Trophoblast cell (in vitro differentiated cells and primary cell): ENCODE measurements around the gene RPL22.

Experiments used
- DNase-seq, 2 donors: peaks; one replicate each; pipeline ENCODE4 v3.0.0-alpha.2; 2016
- H2AFZ ChIP-seq: 2 replicates; pipeline ENCODE4 v1.6.1; 2013; ENCODE audit warnings: low read length, moderate library complexity, mild to moderate bottlenecking; ENCODE audit not compliant: insufficient read depth, poor library complexity
- H2AK5ac ChIP-seq: 2 replicates; pipeline ENCODE4 v1.6.1; 2013; ENCODE audit warnings: mild to moderate bottlenecking, low read length
- H2BK120ac ChIP-seq: 2 replicates; pipeline ENCODE4 v1.6.1; 2013; ENCODE audit warnings: low read length, mild to moderate bottlenecking, moderate library complexity; ENCODE audit not compliant: insufficient read depth, poor library complexity
- H2BK12ac ChIP-seq: 2 replicates; pipeline ENCODE4 v1.6.1; 2013; ENCODE audit warnings: mild to moderate bottlenecking, low read length, moderate library complexity
- H2BK5ac ChIP-seq: 2 replicates; pipeline ENCODE4 v1.6.1; 2013; ENCODE audit warnings: low read length, low read depth, moderate library complexity, mild to moderate bottlenecking; ENCODE audit not compliant: poor library complexity
- H3K14ac ChIP-seq: 2 replicates; pipeline ENCODE4 v1.6.1; 2013; ENCODE audit warnings: mild to moderate bottlenecking, low read length
- H3K18ac ChIP-seq: 2 replicates; pipeline ENCODE4 v1.6.1; 2013; ENCODE audit warnings: mild to moderate bottlenecking, low read length
- H3K23ac ChIP-seq: 2 replicates; pipeline ENCODE4 v1.6.1; 2013; ENCODE audit warnings: low read length
- H3K27ac ChIP-seq: 2 replicates; pipeline ENCODE4 v1.5.1; 2013; ENCODE audit warnings: low read depth, mild to moderate bottlenecking, inconsistent platforms, low read length, moderate library complexity
- H3K27me3 ChIP-seq: 2 replicates; pipeline ENCODE4 v1.6.1; 2013; ENCODE audit warnings: inconsistent platforms, mild to moderate bottlenecking, low read length, moderate library complexity; ENCODE audit not compliant: insufficient read depth
- H3K36me3 ChIP-seq, 2 experiments: 1 replicate in 1 of 2; 2 replicates in 1 of 2; pipeline ENCODE4 v1.6.1; 2013; ENCODE audit warnings: low read length in 2 of 2, mild to moderate bottlenecking in 2 of 2, moderate library complexity in 1 of 2; ENCODE audit not compliant: insufficient read depth in 2 of 2, control insufficient read depth in 1 of 2
- H3K4ac ChIP-seq: 2 replicates; pipeline ENCODE4 v1.6.1; 2013; ENCODE audit warnings: low read depth, mild to moderate bottlenecking, low read length, moderate library complexity
- H3K4me1 ChIP-seq, 2 experiments: 1 replicate in 1 of 2; 2 replicates in 1 of 2; pipeline ENCODE4 v1.6.1; 2013; ENCODE audit warnings: low read length in 2 of 2, mild to moderate bottlenecking in 2 of 2, moderate library complexity in 1 of 2; ENCODE audit not compliant: insufficient read depth in 2 of 2, control insufficient read depth in 1 of 2
- H3K4me2 ChIP-seq: 2 replicates; pipeline ENCODE4 v1.6.1; 2013; ENCODE audit warnings: inconsistent platforms, mild to moderate bottlenecking, low read length, moderate library complexity
- H3K4me3 ChIP-seq: 2 replicates; pipeline ENCODE4 v1.5.1; 2013; ENCODE audit warnings: mild to moderate bottlenecking, low read depth, low read length, inconsistent platforms
- H3K79me1 ChIP-seq: one replicate; pipeline ENCODE4 v1.6.1; 2013; ENCODE audit warnings: low read length
- H3K79me2 ChIP-seq: 2 replicates; pipeline ENCODE4 v1.6.1; 2013; ENCODE audit warnings: low read length, mild to moderate bottlenecking; ENCODE audit not compliant: control insufficient read depth, insufficient read depth, poor library complexity
- H3K9ac ChIP-seq: 2 replicates; pipeline ENCODE4 v1.6.1; 2013; ENCODE audit warnings: mild to moderate bottlenecking, low read length
- H3K9me3 ChIP-seq: 2 replicates; pipeline ENCODE4 v1.6.1; 2013; ENCODE audit warnings: low read depth, mild to moderate bottlenecking, control low read depth, inconsistent platforms, low read length; ENCODE audit not compliant: insufficient read depth
- H4K12ac ChIP-seq: 2 replicates; pipeline ENCODE4 v1.6.1; 2013; ENCODE audit warnings: low read depth, mild to moderate bottlenecking, low read length, moderate library complexity
- H4K8ac ChIP-seq: 2 replicates; pipeline ENCODE4 v1.6.1; 2013; ENCODE audit warnings: low read depth, mild to moderate bottlenecking, low read length, moderate library complexity
- H4K91ac ChIP-seq: one replicate; pipeline ENCODE4 v1.6.1; 2013; ENCODE audit warnings: low read depth, mild to moderate bottlenecking, low read length, moderate library complexity
- WGBS: extraction: QIAGEN DNeasy Blood & Tissue Kit; methylation state at CpG from one replicate; pipeline ENCODE4 v1.1.7; 2013; ENCODE audit warnings: missing lambda C conversion rate; ENCODE audit not compliant: insufficient read length, insufficient coverage; ENCODE audit errors: extremely low coverage; 5-methylcytosine and 5-hydroxymethylcytosine counted together

The RPL22 gene

GRCh38 chr1:6188466-6188865 lies 10.9 kb downstream of the RPL22 start:
- H3K79me2 ChIP-seq: no peaks in the 10 kb centered on the region
- no peak overlapping the region for H2AFZ ChIP-seq
- peaks cover 0 to 3% of the 10 kb centered on the region in 2 experiments for H3K4me1 ChIP-seq
- H4K91ac ChIP-seq: no peak overlapping the region
- H3K4ac ChIP-seq: peak overlapping the region; percentile 27
- H2BK12ac ChIP-seq: no peak overlapping the region
- H3K14ac ChIP-seq: no peak overlapping the region
- no peaks in the 10 kb centered on the region for H3K79me1 ChIP-seq
- WGBS: no CpG with 5 or more reads among the region's 8 CpGs
- no peak overlapping the region for H3K4me2 ChIP-seq
- H2BK120ac ChIP-seq: no peak overlapping the region
- H3K9me3 ChIP-seq: no peaks in the 10 kb centered on the region
- H3K18ac ChIP-seq: no peak overlapping the region
- no peak overlapping the region for H4K8ac ChIP-seq
- no peak overlapping the region for H2BK5ac ChIP-seq
- no peak for DNase-seq
- H3K36me3 ChIP-seq: peaks cover 55 to 61% of the 10 kb centered on the region in 2 experiments
- H3K27ac ChIP-seq: no peak overlapping the region
- no peak overlapping the region for H4K12ac ChIP-seq
- no peak overlapping the region for H2AK5ac ChIP-seq
- no peak overlapping the region for H3K4me3 ChIP-seq
- no peak overlapping the region for H3K9ac ChIP-seq
- H3K23ac ChIP-seq: no peak overlapping the region
- H3K27me3 ChIP-seq: no peaks in the 10 kb centered on the region

- H3K4me1 ChIP-seq: peaks cover 0 to 3% of the 10 kb centered on the region in 2 experiments
- no peak overlapping the region for H3K23ac ChIP-seq
- no peaks in the 10 kb centered on the region for H3K79me1 ChIP-seq
- no peak overlapping the region for H3K9ac ChIP-seq
- no peak overlapping the region for H3K14ac ChIP-seq
- H2BK12ac ChIP-seq: no peak overlapping the region
- peak in 1 of 2 donors; percentile 56 for DNase-seq
- no peak overlapping the region for H3K4ac ChIP-seq
- no peaks in the 10 kb centered on the region for H3K79me2 ChIP-seq
- H3K4me3 ChIP-seq: no peak overlapping the region
- H3K18ac ChIP-seq: no peak overlapping the region
- H3K36me3 ChIP-seq: peaks cover 31 to 39% of the 10 kb centered on the region in 2 experiments
- H4K12ac ChIP-seq: no peak overlapping the region
- no peak overlapping the region for H2BK5ac ChIP-seq
- no peak overlapping the region for H2AFZ ChIP-seq
- H3K27ac ChIP-seq: no peak overlapping the region
- no peak overlapping the region for H3K4me2 ChIP-seq
- H4K8ac ChIP-seq: no peak overlapping the region
- no peaks in the 10 kb centered on the region for H3K9me3 ChIP-seq
- WGBS: no CpG with 5 or more reads among the region's 10 CpGs
- no peak overlapping the region for H2AK5ac ChIP-seq
- peaks cover 12% of the 10 kb centered on the region for H3K27me3 ChIP-seq
- H2BK120ac ChIP-seq: no peak overlapping the region
- H4K91ac ChIP-seq: no peak overlapping the region
Measured at GRCh38 chr1:6185635-6186382, 13.6 kb downstream of the RPL22 start.

GRCh38 chr1:6185151-6185550 lies 14.2 kb downstream of the RPL22 start:
- Histone ChIP-seq H3K4ac (no peak overlapping the region), H3K23ac (no peak overlapping the region), H3K9me3 (peaks cover under 1% of the 10 kb centered on the region), H3K79me1 (no peaks in the 10 kb centered on the region), H3K4me1 (peaks cover 1 to 3% of the 10 kb centered on the region in 2 experiments), H3K4me3 (no peak overlapping the region), H3K27ac (no peak overlapping the region), H3K9ac (no peak overlapping the region), H2BK5ac (no peak overlapping the region), H2BK120ac (no peak overlapping the region), H2BK12ac (no peak overlapping the region), H3K79me2 (no peaks in the 10 kb centered on the region), H4K91ac (no peak overlapping the region), H4K12ac (no peak overlapping the region), H4K8ac (no peak overlapping the region), H3K4me2 (no peak overlapping the region), H3K36me3 (peaks cover 26 to 32% of the 10 kb centered on the region in 2 experiments), H3K18ac (no peak overlapping the region), H2AK5ac (no peak overlapping the region), H2AFZ (no peak overlapping the region), H3K14ac (no peak overlapping the region), H3K27me3 (peaks cover 18% of the 10 kb centered on the region)
- DNase-seq: peak; percentile 20 to 87
- WGBS: no CpG with 5 or more reads among the region's 3 CpGs

- H4K8ac ChIP-seq: no peak overlapping the region
- no peak overlapping the region for H3K9ac ChIP-seq
- no peak overlapping the region for H2AFZ ChIP-seq
- H3K27ac ChIP-seq: no peak overlapping the region
- no peak overlapping the region for H3K4me2 ChIP-seq
- no peaks in the 10 kb centered on the region for H3K79me2 ChIP-seq
- no peak overlapping the region for H3K23ac ChIP-seq
- H2AK5ac ChIP-seq: no peak overlapping the region
- peak in 1 of 2 donors; percentile 48 for DNase-seq
- H2BK120ac ChIP-seq: no peak overlapping the region
- peaks cover 2% of the 10 kb centered on the region for H3K9me3 ChIP-seq
- H3K79me1 ChIP-seq: no peaks in the 10 kb centered on the region
- no peak overlapping the region for H3K14ac ChIP-seq
- no peak overlapping the region for H3K4ac ChIP-seq
- no peak overlapping the region for H3K18ac ChIP-seq
- no peak overlapping the region for H2BK12ac ChIP-seq
- H4K12ac ChIP-seq: no peak overlapping the region
- peaks cover 26% of the 10 kb centered on the region for H3K27me3 ChIP-seq
- H2BK5ac ChIP-seq: no peak overlapping the region
- H4K91ac ChIP-seq: no peak overlapping the region
- H3K4me1 ChIP-seq: peaks cover 2 to 3% of the 10 kb centered on the region in 2 experiments
- no peak overlapping the region for H3K4me3 ChIP-seq
- no CpG with 5 or more reads among the region's 13 CpGs for WGBS
- H3K36me3 ChIP-seq: peaks cover 22 to 27% of the 10 kb centered on the region in 2 experiments
Measured at GRCh38 chr1:6184083-6184783, 15.2 kb downstream of the RPL22 start.
